Stimulated activated CD4-positive, alpha-beta T cell treated with anti-CD3 and anti-CD28 coated beads, Interleukin-12 subunit alpha, Interleukin-12 subunit beta, amount 100 ng/mL, for 24 hours (primary cell): ENCODE measurements around the gene RBM4B.

Experiments used
- DNase-seq, 2 experiments: peaks; one replicate each; pipeline ENCODE4 v3.0.0-alpha.2; 2020; ENCODE audit warnings: low read depth in 2 of 2

RBM4B gene

GRCh38 chr11:66707486-66707885 lies 29.8 kb upstream of the RBM4B start:
- DNase-seq: no peak

GRCh38 chr11:66706989-66707388 lies 29.3 kb upstream of the RBM4B start:
- no peak for DNase-seq

- DNase-seq: no peak
These were observed 28.1 kb upstream of the RBM4B start for GRCh38 chr11:66705587-66706335.

- DNase-seq: no peak
These were observed 27.1 kb upstream of the RBM4B start for GRCh38 chr11:66704659-66705360.

- DNase-seq: no peak
These were observed 23.9 kb upstream of the RBM4B start for GRCh38 chr11:66701432-66702240.

GRCh38 chr11:66700742-66701141 lies 23.1 kb upstream of the RBM4B start:
- DNase-seq: no peak

GRCh38 chr11:66700337-66700736 lies 22.6 kb upstream of the RBM4B start:
- DNase-seq: no peak

GRCh38 chr11:66698491-66698890 lies 20.8 kb upstream of the RBM4B start:
- no peak for DNase-seq

- DNase-seq: no peak
These were observed 20.3 kb upstream of the RBM4B start for GRCh38 chr11:66697988-66698387.

- DNase-seq: no peak
These were observed 18.5 kb upstream of the RBM4B start for GRCh38 chr11:66696146-66696545.

GRCh38 chr11:66694732-66695207 lies 17.1 kb upstream of the RBM4B start:
- DNase-seq: peak; percentile 61 to 84

- no peak for DNase-seq
These were observed 16.3 kb upstream of the RBM4B start for GRCh38 chr11:66694056-66694410.

- DNase-seq: no peak
These were observed 15.8 kb upstream of the RBM4B start for GRCh38 chr11:66693356-66694055.

- DNase-seq: no peak
These were observed 15.2 kb upstream of the RBM4B start for GRCh38 chr11:66692871-66693331.

GRCh38 chr11:66692446-66692845 lies 14.8 kb upstream of the RBM4B start:
- DNase-seq: no peak

- no peak for DNase-seq
These were observed 13.8 kb upstream of the RBM4B start for GRCh38 chr11:66691311-66691980.

GRCh38 chr11:66689661-66690590 lies 12.2 kb upstream of the RBM4B start:
- DNase-seq: no peak

GRCh38 chr11:66688561-66689534 lies 11.2 kb upstream of the RBM4B start:
- DNase-seq: no peak

- DNase-seq: no peak
These were observed 10.2 kb upstream of the RBM4B start for GRCh38 chr11:66687831-66688281.
